Activated CD4-positive, CD25-positive, alpha-beta regulatory T cell treated with anti-CD3 and anti-CD28 coated beads, Interleukin-2, amount 50 U/mL, for 16 hours (primary cell): ENCODE data around the gene EIF3C.
"Not testable (repeated sequence)": the region's sequence is repeated elsewhere in the genome, so short reads cannot be mapped to it uniquely, and the experiment has no call there.

Experiments
- DNase-seq: peaks from one replicate; pipeline ENCODE4 v3.0.0-alpha.2; 2020; ENCODE audit warnings: low read depth, low spot score

The EIF3C gene, protein sequence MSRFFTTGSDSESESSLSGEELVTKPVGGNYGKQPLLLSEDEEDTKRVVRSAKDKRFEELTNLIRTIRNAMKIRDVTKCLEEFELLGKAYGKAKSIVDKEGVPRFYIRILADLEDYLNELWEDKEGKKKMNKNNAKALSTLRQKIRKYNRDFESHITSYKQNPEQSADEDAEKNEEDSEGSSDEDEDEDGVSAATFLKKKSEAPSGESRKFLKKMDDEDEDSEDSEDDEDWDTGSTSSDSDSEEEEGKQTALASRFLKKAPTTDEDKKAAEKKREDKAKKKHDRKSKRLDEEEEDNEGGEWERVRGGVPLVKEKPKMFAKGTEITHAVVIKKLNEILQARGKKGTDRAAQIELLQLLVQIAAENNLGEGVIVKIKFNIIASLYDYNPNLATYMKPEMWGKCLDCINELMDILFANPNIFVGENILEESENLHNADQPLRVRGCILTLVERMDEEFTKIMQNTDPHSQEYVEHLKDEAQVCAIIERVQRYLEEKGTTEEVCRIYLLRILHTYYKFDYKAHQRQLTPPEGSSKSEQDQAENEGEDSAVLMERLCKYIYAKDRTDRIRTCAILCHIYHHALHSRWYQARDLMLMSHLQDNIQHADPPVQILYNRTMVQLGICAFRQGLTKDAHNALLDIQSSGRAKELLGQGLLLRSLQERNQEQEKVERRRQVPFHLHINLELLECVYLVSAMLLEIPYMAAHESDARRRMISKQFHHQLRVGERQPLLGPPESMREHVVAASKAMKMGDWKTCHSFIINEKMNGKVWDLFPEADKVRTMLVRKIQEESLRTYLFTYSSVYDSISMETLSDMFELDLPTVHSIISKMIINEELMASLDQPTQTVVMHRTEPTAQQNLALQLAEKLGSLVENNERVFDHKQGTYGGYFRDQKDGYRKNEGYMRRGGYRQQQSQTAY

DNA sequence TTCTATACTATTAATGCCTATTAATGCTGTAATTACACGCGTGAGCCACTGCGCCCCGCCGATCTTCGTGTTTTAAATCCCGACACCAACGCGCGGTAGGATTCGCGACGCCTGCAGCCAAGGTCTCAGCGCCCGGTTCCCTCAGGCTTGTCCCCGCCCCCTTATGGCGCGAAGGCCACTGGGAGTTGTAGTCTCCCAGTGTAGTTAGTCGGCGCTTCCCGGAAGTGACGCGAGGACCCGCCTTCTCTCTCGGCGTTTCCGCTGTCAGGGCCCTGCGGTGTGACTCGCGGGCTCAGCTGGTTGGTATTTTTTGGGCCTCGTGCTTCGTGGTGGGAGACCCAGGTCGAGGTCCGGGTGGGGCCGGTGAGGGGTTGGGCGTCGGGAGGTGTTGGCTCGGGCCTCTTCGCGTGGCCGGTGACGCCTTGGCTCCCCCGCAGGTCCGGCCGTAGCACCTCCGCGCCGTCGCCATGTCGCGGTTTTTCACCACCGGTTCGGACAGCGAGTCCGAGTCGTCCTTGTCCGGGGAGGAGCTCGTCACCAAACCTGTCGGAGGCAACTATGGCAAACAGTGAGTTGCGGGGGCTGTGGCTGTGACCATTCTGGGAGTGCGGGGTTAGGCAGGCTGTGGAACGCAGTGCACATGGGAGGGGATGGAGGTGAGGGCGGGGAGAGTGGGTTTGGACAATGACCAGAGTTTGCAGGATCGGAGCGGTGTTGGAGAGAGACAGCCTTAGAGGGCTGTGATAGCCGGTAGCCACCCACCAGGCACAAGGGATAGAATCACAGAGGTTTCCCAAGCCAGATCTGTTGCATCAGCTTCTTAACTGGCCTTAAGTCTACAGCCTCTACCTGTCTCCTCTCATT lies at the start of gene EIF3C:
Gene EIF3C (plus strand): TSS at position 245 of the 864 bp plus-strand sequence. CDS start 223 bp downstream, at position 468.
- DNase-seq: not testable (repeated sequence)

DNA sequence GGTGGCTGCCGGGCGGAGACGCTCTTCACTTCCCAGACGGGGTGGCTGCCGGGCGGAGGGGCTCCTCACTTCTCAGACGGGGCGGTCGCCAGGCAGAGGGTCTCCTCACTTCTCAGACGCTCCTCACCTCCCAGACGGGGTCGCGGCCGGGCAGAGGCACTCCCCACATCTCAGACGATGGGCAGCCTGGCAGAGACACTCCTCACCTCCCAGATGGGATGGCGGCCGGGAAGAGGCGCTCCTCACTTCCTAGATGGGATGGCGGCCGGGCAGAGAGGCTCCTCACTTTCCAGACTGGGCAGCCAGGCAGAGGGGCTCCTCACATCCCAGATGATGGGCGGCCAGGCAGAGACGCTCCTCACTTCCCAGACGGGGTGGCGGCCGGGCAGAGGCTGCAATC lies 45.0 kb upstream of the EIF3C start:
- DNase-seq: not testable (repeated sequence)

DNA sequence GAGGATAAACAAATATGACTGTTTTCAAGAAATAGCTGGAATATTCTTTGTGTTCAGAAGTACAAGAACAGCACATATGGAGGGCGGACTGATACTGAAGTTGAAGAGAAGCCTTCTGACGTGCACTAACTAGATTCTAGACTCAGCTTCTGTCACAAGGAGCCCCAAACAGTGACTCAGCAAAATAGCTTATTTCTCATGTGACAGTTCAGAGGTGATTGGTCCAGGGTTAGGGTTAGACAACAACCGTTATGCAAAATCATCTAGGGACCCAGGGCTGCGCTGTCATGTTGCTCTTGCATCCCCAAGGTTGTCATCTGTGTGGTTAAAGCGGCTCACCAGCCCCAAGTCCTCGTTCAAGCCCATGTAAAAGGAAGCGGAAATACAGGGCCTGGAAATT lies 43.8 kb upstream of the EIF3C start:
- DNase-seq: not testable (repeated sequence)

DNA sequence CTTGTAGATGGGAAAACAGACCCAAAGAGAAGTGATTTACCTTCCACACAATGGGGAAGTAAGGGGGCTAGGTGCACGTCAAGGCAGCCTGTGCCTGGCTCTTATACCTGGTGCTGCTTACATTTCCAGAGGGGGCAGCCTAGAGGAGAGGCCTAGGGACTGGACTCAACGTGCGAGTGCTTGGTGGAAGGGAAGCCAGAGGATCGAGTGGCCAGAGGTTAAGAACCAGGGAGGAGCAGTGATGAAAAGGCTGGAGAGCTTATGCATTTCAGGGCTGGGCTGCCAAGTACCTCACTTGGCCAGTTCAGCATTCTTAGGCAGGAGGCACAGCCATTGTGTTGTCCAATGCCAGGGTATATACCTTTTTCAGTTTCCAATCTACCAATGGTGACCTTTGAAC lies 43.1 kb upstream of the EIF3C start:
- DNase-seq: not testable (repeated sequence)

DNA sequence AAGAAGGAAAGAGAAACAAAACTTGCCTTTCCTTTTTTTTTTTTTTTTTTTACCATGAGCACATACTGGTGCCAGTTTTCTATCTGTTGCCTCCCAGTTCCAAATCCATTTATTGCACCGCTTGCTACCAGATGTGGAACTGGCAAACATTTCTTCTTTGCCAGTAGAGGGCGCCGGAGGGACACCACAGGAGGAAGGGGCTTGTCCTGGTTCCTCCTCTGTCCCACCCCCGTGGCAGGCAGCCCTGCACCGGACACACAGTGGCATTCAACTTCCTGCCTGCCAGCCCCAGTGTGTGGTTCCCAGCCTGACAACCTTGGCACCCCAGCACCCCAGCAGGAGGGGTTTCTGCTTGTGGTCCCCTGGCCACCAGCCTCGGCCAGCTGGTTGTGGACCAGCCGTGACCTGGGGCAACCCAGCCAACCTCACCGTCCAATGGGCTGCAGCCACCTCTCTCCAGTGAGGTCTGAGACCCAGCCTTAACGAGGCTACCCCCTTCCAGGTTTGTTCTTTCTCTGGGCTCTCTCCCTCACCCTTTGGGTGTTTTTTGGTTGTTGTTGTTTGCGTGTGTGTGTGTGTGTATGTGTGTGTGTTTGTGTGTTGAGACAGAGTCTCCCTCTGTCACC lies 22.8 kb upstream of the EIF3C start:
- DNase-seq: not testable (repeated sequence)

DNA sequence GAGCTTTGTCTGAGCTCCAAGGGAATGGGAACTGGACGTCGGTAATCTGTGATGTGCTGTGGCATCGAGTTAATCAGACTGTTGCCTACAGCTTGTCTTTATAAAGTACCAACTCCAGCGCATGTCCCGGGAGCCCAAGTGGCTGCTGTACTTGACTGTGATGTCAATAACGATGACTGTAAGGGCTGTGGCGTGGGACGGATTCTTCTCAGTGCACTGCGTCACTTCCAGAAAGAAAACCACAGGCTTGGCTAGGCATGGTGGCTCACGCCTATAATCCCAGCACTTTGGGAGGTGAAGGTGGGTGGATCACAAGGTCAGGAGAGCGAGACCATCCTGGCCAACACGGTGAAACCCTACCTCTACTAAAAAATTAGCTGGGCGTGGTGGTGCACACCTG lies 21.8 kb upstream of the EIF3C start:
- not testable (repeated sequence) for DNase-seq

DNA sequence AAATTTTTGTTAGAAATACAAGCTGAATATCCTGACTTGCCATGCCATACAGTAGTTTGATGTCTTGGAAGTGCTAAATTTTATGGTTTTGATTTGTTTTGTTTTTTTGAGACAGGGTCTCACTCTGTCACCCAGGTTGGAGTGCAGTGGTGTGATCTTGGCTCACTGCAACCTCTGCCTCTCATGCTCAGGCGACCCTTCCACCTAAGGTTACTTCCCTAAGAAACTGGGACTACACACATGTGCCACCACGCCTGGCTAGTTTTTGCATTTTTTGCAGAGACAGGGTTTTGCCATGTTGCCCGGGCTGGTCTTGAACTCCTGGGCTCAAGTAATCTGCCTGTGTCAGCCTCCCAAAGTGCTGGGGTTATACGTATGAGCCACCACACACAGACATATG lies 19.5 kb upstream of the EIF3C start:
- DNase-seq: not testable (repeated sequence)

DNA sequence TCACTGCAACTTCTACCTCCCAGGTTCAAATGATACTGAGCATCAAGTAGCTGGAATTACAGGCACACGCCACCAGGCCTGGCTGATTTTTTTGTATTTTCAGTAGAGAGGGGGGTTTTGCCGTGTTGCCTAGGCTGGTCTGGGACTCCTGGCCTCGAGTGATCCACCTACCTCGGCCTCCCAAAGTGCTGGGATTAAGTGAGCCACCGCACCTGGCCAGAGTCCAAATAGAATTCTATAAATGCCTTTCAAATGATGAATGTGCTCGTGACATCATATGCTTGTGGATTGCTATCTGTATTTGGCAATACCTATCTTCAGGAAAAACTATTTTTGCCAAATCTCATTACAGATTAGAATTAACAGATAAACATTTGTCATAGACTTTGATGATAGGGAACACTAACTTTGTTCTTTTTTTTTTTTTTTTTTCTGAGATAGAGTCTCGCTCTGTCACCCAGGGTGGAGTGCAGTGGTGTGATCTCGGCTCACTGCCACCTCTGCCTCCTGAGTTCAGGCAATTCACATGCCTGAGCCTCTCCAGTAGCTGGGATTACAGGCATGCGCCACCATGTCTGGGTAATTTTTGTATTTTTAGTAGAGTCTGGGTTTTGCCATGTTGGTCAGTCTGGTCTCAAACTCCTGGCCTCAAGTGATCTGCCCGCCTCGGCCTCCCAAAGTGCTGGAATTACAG lies 17.9 kb upstream of the EIF3C start:
- DNase-seq: not testable (repeated sequence)

DNA sequence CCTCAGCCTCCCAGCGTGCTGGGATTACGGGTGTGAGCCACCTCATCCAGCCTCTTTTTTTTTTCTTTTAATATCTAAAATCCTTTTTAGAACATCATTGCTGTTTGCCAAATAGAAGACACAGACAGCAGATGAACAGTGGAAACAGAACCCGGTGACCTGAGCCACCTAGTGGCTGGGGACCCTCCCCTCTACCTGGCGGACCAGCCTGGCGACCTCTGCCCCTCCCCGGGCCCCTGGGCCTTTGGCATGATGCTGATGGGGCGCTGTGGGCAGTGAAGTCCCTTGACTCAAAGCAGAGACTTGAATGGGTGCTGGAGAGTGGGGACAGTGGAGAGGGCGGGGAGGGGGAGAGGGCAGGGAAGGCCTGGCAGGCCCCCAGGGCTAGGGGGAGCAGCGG lies 11.5 kb upstream of the EIF3C start:
- not testable (repeated sequence) for DNase-seq

DNA sequence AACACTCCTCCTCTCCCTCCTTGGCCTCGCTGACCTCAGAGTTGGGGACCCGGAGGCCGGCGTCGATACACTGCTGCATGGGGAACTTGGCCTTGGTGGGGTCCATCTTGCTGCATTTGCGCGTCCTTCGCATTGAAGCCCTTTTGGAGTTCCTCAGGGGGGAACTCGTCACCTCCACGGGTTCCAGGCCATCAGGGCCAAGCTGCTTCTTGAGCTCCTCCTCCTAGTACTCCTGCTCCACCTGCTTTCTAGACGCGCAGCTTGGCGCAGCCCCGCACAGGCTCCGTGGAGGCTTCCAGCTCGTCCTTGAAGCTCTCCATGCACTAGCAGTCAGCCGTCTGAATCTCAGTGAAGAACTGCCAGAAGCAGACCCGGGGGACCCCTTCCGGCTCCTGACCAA lies 10.9 kb upstream of the EIF3C start:
- not testable (repeated sequence) for DNase-seq

DNA sequence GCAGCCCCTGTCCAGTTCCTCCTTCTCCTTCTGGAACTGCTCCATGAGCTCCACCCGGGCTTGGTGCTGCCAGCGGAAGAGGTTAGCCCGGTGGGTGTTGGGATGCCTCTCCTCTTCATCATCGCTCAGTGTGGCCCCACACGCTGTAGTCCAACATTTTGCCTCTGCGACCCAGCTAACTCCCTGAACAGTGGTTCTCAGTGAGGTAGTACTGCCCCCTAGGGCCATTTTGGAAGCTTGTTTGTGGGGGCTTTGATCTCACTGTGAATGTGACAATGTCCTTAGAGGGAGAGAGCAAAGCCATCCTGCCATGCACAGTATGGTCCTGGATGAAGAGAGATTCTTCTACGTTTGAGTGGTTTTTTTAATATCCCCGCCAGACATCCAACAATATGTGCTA lies 9.9 kb upstream of the EIF3C start:
- DNase-seq: not testable (repeated sequence)

DNA sequence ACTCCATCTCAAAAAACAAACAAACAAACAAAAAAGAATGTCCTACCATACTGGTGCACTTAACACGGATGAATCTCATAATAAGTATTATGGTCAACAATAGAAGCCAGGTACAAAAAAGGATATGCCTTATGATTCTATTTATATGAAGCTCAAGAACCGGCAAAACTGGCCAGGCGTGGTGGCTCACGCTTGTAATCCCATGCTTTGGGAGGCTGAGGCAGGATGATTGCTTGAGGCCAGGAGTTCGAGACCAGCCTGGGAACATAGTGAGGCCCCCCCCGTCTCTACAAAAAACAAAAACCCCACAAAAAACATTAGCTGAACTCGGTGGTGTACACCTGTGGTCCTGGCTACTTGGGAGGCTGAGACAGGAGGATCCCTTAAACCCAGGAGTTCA lies 7.0 kb upstream of the EIF3C start:
- not testable (repeated sequence) for DNase-seq

DNA sequence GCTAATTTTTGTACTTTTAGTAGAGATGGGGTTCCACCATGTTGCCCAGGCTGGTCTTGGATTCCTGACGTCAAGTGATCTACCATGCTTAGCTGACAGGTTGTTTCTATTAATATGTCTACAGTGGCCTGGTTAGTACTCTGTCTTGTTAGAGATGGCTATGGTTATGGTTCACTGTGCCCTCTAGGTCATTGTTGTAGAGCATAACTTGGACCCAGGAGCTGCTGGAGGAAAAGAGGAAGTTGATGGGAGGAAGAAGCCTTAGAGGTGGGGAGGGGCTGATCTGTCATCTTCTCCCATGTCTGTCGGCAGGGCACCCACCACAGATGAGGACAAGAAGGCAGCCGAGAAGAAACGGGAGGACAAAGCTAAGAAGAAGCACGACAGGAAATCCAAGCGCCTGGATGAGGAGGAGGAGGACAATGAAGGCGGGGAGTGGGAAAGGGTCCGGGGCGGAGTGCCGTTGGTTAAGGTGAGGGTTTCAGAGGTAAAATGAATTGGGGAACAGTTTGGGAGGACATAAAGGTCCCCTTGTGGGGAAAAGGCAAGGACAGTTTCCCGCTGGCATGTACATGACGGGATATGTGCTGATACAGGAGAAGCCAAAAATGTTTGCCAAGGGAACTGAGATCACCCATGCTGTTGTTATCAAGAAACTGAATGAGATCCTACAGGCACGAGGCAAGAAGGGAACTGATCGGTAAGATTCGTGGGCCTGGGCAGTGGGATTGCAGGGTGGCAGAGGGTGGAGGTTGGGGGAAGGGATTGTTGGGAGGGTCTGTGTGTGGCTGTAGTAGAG lies 11.8 kb downstream of the EIF3C start:
- DNase-seq: not testable (repeated sequence)

DNA sequence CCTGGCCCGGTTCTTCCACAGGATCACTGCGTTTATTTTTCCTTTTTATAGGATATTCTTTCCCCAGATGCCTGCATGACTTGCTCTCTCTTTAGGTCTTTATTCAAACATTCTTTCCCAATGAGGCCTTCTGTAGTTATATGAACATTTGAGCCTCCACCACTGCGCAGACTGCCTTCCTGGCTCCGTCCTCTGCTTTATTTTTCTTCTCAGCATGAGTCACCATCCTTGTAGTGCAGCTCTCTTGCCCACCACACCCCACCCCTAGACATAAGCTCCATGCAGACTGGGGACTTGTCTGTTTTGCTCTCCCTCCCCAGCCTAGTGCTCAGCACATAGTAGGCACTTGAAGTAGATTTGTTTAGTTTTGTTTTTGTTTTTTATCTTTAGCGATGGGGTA lies 20.0 kb downstream of the EIF3C start:
- not testable (repeated sequence) for DNase-seq

DNA sequence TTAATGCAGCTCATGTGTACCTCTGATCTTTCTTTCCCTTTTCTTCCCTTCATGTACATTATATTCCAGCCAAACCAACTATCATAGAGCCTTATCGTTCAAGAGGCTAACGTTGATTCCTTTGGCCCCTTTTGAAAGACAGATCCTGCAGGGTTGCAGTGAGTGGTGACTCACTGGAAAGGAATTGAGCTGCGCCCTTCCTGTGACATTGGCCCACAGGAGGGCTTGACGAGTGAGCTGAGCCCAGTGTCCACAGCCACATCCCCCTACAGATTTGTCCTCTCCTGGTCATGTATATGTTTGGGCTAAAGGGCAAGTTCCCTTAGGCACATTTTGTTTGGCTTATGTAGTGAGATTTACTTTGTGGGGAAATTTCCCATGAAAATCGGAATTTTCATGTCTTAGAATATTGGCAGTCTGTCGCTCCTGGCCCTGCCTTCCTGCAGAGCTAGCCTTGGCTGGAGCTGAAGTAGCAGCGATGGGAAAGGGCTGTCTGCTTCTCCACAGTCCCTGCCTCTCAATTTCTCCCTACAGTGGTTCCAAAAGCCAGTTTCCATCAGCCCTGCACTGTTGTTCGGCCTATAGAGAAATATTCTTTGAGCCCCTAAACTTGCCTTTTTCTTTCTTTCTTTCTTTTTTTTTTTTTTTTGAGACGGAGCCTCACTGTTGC lies 21.3 kb downstream of the EIF3C start:
- DNase-seq: not testable (repeated sequence)

DNA sequence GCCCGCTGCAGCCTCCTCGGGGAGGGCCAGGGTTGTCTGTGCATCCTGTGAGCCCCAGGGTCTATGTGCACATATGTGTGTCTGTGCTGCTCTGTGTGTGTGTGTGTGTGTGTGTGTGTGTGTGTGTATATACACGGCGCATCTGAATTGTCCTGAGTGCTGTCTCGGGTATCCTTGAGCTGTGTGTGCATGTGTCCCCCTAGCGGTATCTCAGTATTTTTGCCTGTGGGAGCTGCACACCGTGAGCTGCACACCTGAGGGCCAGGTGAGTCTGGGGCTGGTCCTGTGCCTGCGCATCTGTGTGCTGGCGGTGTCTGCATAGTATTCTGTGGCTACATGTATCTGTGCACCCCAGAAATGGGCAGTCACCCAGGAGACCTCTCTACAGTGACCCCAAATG lies 28.5 kb downstream of the EIF3C start:
- not testable (repeated sequence) for DNase-seq

DNA sequence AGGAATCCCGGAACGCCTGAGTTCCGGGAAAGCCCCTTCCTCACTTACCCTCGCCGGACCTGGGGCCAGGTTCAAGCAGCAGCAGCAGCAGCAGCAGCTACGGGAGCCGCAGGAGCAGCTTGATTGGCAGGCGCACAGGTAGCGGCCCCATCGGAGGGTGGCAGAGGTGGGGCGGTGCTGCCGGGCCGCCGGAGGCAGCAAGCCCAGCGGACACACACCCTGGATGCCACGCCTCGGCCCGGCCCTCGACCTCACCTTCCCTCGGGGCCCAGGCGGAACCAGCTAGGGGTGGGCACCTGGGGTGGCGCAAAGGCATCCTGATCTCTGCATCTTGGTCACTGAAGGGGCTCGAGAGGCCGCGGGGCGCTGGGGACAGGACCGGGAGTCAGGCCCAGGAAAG lies 29.4 kb downstream of the EIF3C start:
- DNase-seq: not testable (repeated sequence)

DNA sequence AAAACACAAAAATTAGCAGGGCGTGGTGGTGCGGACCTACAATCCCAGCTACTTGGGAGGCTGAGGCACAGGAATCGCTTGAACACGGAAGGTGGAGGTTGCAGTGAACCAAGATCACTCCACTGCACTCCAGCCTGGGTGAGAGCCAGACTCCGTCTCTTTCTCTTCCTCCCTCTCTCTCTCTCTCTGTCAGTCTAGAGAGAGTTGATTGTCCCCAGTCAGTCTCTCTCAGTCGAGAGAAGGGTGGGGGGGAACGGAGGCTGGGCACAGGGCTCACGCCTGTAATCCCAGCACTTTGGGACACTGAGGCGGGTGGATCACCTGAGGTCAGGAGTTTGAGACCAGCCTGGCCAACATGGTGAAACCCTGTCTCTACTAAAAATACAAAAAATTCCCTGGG lies 30.0 kb downstream of the EIF3C start:
- DNase-seq: not testable (repeated sequence)
